HG03342 (cell line): ENCODE measurements around the gene RAN.
"Not testable (repeated sequence)": the region's sequence is repeated elsewhere in the genome, so short reads cannot be mapped to it uniquely, and the experiment has no call there.

Source experiments
- ATAC-seq: cut with Tn5 transposase; IDR thresholded peaks from one replicate; pipeline ENCODE4 v1.9.1; 2021; ENCODE audit warnings: mild to moderate bottlenecking, moderate library complexity; ENCODE audit not compliant: unreplicated experiment

The RAN gene

GRCh38 chr12:130871286-130872178, at the start of gene RAN:
RAN (plus strand) TSS chr12:130872066; CDS start chr12:130872594, 528 bp downstream.
- ATAC-seq: peak; percentile 74

GRCh38 chr12:130825771-130826150, 46.1 kb upstream of the RAN start:
- ATAC-seq: no peak

GRCh38 chr12:130826151-130826801, 45.6 kb upstream of the RAN start:
- no peak for ATAC-seq

- ATAC-seq: no peak
These were observed 44.4 kb upstream of the RAN start for GRCh38 chr12:130827432-130827831.

GRCh38 chr12:130828895-130829294, 43.0 kb upstream of the RAN start:
- ATAC-seq: no peak

- no peak for ATAC-seq
These were observed 42.2 kb upstream of the RAN start for GRCh38 chr12:130829391-130830245.

- ATAC-seq: no peak
These were observed 41.7 kb upstream of the RAN start for GRCh38 chr12:130830246-130830551.

- ATAC-seq: no peak
These were observed 40.6 kb upstream of the RAN start for GRCh38 chr12:130831246-130831645.

GRCh38 chr12:130831876-130832405, 39.9 kb upstream of the RAN start:
- no peak for ATAC-seq

- ATAC-seq: no peak
These were observed 39.2 kb upstream of the RAN start for GRCh38 chr12:130832561-130833209.

- no peak for ATAC-seq
These were observed 36.9 kb upstream of the RAN start for GRCh38 chr12:130835011-130835410.

- ATAC-seq: no peak
These were observed 36.4 kb upstream of the RAN start for GRCh38 chr12:130835436-130835835.

GRCh38 chr12:130838284-130838950, 33.4 kb upstream of the RAN start:
- peak; percentile 24 for ATAC-seq

GRCh38 chr12:130838951-130839769, 32.7 kb upstream of the RAN start, which contains the start of gene STX2:
STX2 (minus strand) TSS chr12:130839250; CDS start chr12:130839099, 151 bp downstream.
- ATAC-seq: peak; percentile 83

GRCh38 chr12:130839770-130840404, 32.0 kb upstream of the RAN start:
- ATAC-seq: no peak

- ATAC-seq: no peak
These were observed 25.5 kb upstream of the RAN start for GRCh38 chr12:130846369-130846768.

- ATAC-seq: no peak
These were observed 24.8 kb upstream of the RAN start for GRCh38 chr12:130847112-130847511.

GRCh38 chr12:130848105-130848504, 23.8 kb upstream of the RAN start:
- not testable (repeated sequence) for ATAC-seq
